HG03378 (cell line): ENCODE measurements around the gene NUAK2.
A peak's percentile ranks its signal among the peaks of the same experiment; 100 is the strongest.

Source experiments
- ATAC-seq: cut with Tn5 transposase; IDR thresholded peaks from one replicate; pipeline ENCODE4 v1.9.1; 2021; ENCODE audit warnings: mild to moderate bottlenecking, moderate library complexity; ENCODE audit not compliant: unreplicated experiment

NUAK2 gene

GRCh38 chr1:205275916-205276688 is 45.4 kb downstream of the NUAK2 start:
- ATAC-seq: no peak

- ATAC-seq: no peak
These were observed 46.4 kb downstream of the NUAK2 start for GRCh38 chr1:205275133-205275532.

GRCh38 chr1:205274041-205274691 is 47.4 kb downstream of the NUAK2 start:
- no peak for ATAC-seq

- peak; percentile 64 for ATAC-seq
These were observed 48.0 kb downstream of the NUAK2 start for GRCh38 chr1:205273551-205273982.

- no peak for ATAC-seq
These were observed 49.0 kb downstream of the NUAK2 start for GRCh38 chr1:205272536-205272935.

GRCh38 chr1:205271745-205272144 is 49.8 kb downstream of the NUAK2 start:
- ATAC-seq: no peak

- no peak for ATAC-seq
These were observed 50.3 kb downstream of the NUAK2 start for GRCh38 chr1:205271277-205271676.

GRCh38 chr1:205270764-205271163 is 50.8 kb downstream of the NUAK2 start:
- no peak for ATAC-seq

- ATAC-seq: no peak
These were observed 51.3 kb downstream of the NUAK2 start for GRCh38 chr1:205270271-205270670.

GRCh38 chr1:205269711-205270110 is 51.8 kb downstream of the NUAK2 start:
- ATAC-seq: no peak

GRCh38 chr1:205268846-205269680 is 52.5 kb downstream of the NUAK2 start:
- no peak for ATAC-seq

- no peak for ATAC-seq
These were observed 54.1 kb downstream of the NUAK2 start for GRCh38 chr1:205267306-205267902.

GRCh38 chr1:205266611-205267305 is 54.8 kb downstream of the NUAK2 start:
- ATAC-seq: no peak

GRCh38 chr1:205263580-205264190 is 57.9 kb downstream of the NUAK2 start:
- no peak for ATAC-seq

GRCh38 chr1:205262731-205263171 is 58.8 kb downstream of the NUAK2 start:
- ATAC-seq: no peak

- no peak for ATAC-seq
These were observed 59.4 kb downstream of the NUAK2 start for GRCh38 chr1:205261946-205262691.

GRCh38 chr1:205260948-205261732 is 60.4 kb downstream of the NUAK2 start:
- ATAC-seq: no peak

GRCh38 chr1:205259998-205260397 is 61.5 kb downstream of the NUAK2 start:
- no peak for ATAC-seq
